ENCODE measurements around the gene LRRC70. TPM values are rescaled to one million over a fixed set of nuclear protein-coding genes. Genes with fewer than 3 reads are reported as not detected.

The LRRC70 gene
- total and polyA plus RNA-seq, 12 donors = 0.72 to 8.2 (median 3.4) TPM; not detected in 1

DNA sequence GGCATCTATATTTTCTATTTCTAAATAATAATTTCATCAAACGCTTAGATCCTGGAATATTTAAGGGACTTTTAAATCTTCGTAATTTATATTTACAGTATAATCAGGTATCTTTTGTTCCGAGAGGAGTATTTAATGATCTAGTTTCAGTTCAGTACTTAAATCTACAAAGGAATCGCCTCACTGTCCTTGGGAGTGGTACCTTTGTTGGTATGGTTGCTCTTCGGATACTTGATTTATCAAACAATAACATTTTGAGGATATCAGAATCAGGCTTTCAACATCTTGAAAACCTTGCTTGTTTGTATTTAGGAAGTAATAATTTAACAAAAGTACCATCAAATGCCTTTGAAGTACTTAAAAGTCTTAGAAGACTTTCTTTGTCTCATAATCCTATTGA, 1.1 kb downstream of the LRRC70 start:
- peaks cover 0 to 4% of the 10 kb centered on the region in 2 donors for H3K4me1 ChIP-seq (replicated peaks in 1 of 2)
- H3K27me3 ChIP-seq = no peaks in the 10 kb centered on the region
- 79 to 95% (median 84%) methylated on average over 5 of the region's 5 CpGs for WGBS, 4 donors
- H3K9me3 ChIP-seq (replicated peaks in 1 of 3) = no peaks in the 10 kb centered on the region
- no peak for DNase-seq
- no peaks in the 10 kb centered on the region for H3K36me3 ChIP-seq (replicated peaks in 1 of 2)
- intact Hi-C loops (cut with DNase I) = no loop called here
- no peak overlapping the region for H3K4me3 ChIP-seq
- no peak overlapping the region for H3K27ac ChIP-seq
- no peak for TF ChIP-seq POLR2A (IDR thresholded peaks at IDR 0.05)
- TF ChIP-seq, protein P1, sequence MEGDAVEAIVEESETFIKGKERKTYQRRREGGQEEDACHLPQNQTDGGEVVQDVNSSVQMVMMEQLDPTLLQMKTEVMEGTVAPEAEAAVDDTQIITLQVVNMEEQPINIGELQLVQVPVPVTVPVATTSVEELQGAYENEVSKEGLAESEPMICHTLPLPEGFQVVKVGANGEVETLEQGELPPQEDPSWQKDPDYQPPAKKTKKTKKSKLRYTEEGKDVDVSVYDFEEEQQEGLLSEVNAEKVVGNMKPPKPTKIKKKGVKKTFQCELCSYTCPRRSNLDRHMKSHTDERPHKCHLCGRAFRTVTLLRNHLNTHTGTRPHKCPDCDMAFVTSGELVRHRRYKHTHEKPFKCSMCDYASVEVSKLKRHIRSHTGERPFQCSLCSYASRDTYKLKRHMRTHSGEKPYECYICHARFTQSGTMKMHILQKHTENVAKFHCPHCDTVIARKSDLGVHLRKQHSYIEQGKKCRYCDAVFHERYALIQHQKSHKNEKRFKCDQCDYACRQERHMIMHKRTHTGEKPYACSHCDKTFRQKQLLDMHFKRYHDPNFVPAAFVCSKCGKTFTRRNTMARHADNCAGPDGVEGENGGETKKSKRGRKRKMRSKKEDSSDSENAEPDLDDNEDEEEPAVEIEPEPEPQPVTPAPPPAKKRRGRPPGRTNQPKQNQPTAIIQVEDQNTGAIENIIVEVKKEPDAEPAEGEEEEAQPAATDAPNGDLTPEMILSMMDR (IDR thresholded peaks at IDR 0.05) = no peak

DNA sequence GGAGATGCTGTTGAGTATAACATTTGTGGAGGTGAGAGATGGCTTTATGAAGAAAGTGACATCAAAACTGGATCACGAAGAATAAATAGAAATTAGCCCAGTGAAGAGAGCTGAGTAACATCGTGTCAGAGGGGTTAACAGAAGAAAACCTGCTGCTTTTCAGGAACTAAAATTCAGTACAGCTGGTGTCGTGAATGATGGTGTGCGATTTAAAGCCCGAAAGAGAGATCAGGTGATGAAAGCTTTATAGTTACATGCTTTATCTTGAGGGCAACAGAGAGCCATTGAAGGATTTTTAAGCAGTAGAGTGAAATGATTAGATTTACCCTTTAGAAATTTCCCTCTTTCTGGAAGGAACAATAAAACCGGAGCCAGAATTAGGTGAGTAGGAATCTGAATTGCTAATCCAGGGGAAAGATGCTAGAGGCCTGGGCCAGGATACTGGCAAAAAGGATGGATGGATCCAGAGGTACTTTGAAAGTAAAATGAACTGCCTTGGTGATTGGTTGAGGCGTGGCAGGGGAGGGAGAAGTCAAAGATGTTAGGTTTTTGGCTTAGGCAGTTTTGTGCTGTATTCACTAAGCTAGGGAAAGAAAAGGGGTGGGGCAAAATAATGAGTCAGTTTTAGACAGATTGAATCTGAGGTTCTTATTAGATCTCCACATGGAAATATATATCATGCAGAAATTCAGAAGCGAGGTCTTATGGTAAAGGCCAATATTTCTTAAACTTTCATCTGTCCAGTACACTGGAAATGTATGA, 3.4 kb downstream of the LRRC70 start:
- intact Hi-C loops (cut with DNase I) = no loop called here

DNA sequence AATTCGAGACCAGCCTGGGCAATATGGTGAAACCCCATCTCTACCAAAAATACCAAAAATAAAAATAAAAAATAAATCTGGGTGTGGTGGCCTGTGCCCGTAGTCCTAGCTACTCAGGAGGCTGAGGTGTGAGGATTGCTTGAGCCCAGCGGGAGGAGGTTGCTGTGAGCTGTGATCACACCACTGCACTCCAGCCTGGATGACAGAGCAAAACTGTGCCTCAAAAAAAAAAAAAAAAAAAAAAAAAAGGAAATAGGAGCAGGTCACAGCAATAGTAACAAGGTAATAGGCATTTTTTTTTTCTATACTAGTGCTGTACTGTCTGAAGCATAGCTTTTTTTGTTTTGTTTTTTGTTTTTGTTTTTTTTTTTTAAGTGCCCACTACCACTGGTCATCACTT, 5.8 kb downstream of the LRRC70 start:
- Histone ChIP-seq H3K27me3 (no peaks in the 10 kb centered on the region), H3K36me3 (replicated peaks in 1 of 2) (no peaks in the 10 kb centered on the region), H3K27ac (no peak overlapping the region), H3K9me3 (replicated peaks in 1 of 3) (no peaks in the 10 kb centered on the region), H3K4me3 (no peak overlapping the region), H3K4me1 (replicated peaks in 1 of 2) (peaks cover 14 to 15% of the 10 kb centered on the region in 2 donors)
- WGBS, 4 donors = 84 to 99% (median 96%) methylated on average over 3 of the region's 3 CpGs
- intact Hi-C loops (cut with DNase I) = no loop called here
- no peak for DNase-seq
- TF ChIP-seq POLR2A (IDR thresholded peaks at IDR 0.05) = no peak
- TF ChIP-seq, protein P1 (IDR thresholded peaks at IDR 0.05) = no peak

More for the DNA sequence above, 3.4 kb downstream of the LRRC70 start:
- peaks cover 15 to 18% of the 10 kb centered on the region in 2 donors for H3K4me1 ChIP-seq (replicated peaks in 1 of 2)
- H3K9me3 ChIP-seq (replicated peaks in 1 of 3) = no peaks in the 10 kb centered on the region
- no peak overlapping the region for H3K27ac ChIP-seq
- DNase-seq = no peak
- H3K36me3 ChIP-seq (replicated peaks in 1 of 2) = no peaks in the 10 kb centered on the region
- no peaks in the 10 kb centered on the region for H3K27me3 ChIP-seq
- TF ChIP-seq, protein P1 (IDR thresholded peaks at IDR 0.05) = no peak
- TF ChIP-seq POLR2A (IDR thresholded peaks at IDR 0.05) = no peak
- WGBS, 4 donors = 74 to 84% (median 76%) methylated on average over 8 of the region's 8 CpGs
- H3K4me3 ChIP-seq = no peak overlapping the region

DNA sequence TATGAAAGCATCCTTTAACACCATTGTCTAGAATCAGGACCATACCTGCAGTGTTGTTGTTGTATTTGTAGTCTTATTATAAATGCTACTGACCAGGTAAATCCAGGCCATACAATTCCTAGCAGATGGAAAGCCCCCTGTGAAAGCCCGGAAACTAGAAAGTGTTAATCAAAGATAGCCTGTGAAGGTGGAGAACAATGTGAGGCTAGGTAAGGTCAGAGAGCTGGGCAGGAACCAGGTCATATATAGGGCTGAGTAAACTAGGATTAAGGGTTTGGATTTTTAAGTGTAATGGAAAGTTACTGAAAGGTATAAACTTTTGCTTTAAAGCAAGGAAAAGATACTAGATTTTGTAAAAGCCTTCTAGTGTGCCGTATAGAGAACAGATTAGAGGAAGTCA, 6.7 kb downstream of the LRRC70 start:
- no peak for DNase-seq
- peak overlapping the region in 3 of 5 donors; percentile 2 to 47 (median 29) for H3K27ac ChIP-seq
- H3K27me3 ChIP-seq = no peaks in the 10 kb centered on the region
- H3K4me3 ChIP-seq = no peak overlapping the region
- no peaks in the 10 kb centered on the region for H3K36me3 ChIP-seq (replicated peaks in 1 of 2)
- H3K4me1 ChIP-seq (replicated peaks in 1 of 2) = peaks cover 14 to 15% of the 10 kb centered on the region in 2 donors
- H3K9me3 ChIP-seq (replicated peaks in 1 of 3) = no peaks in the 10 kb centered on the region
- TF ChIP-seq, protein P1 (IDR thresholded peaks at IDR 0.05) = no peak
- no peak for TF ChIP-seq POLR2A (IDR thresholded peaks at IDR 0.05)
- intact Hi-C loops (cut with DNase I) = no loop called here
- WGBS, 4 donors = 51 to 59% (median 54%) methylated on average over 2 of the region's 2 CpGs

Data from adrenal gland (tissue), 12 donors.